SK-N-DZ (cell line): Measurements from ENCODE around the gene RHOF.
A peak's percentile ranks its signal among the peaks of the same experiment; 100 is the strongest.

Experiments used
- DNase-seq: peaks from one replicate; pipeline ENCODE4 v3.0.0-alpha.2; 2015; ENCODE audit warnings: low spot score

RHOF gene

GRCh38 chr12:121805171-121806008, 11.9 kb upstream of the RHOF start:
- DNase-seq: peak; percentile 52

GRCh38 chr12:121804417-121805111, 11.1 kb upstream of the RHOF start:
- DNase-seq: no peak

GRCh38 chr12:121803861-121804416, 10.5 kb upstream of the RHOF start, which contains the start of gene SETD1B:
Gene SETD1B (plus strand): TSS chr12:121804009. CDS start chr12:121804738, 729 bp downstream.
- DNase-seq: peak; percentile 75

GRCh38 chr12:121802843-121803698, 9.6 kb upstream of the RHOF start:
- peak; percentile 97 for DNase-seq

- no peak for DNase-seq
Measured at GRCh38 chr12:121802485-121802842, 9.0 kb upstream of the RHOF start.

GRCh38 chr12:121801595-121802484, 8.4 kb upstream of the RHOF start:
- no peak for DNase-seq

GRCh38 chr12:121800694-121801594, 7.5 kb upstream of the RHOF start:
- DNase-seq: no peak

GRCh38 chr12:121799842-121800693, 6.6 kb upstream of the RHOF start:
- peak; percentile 56 for DNase-seq

GRCh38 chr12:121799156-121799841, 5.8 kb upstream of the RHOF start:
- DNase-seq: peak; percentile 70

- DNase-seq: no peak
Measured at GRCh38 chr12:121798787-121799155, 5.3 kb upstream of the RHOF start.

GRCh38 chr12:121797937-121798786, 4.7 kb upstream of the RHOF start:
- DNase-seq: peak; percentile 79

- peak; percentile 86 for DNase-seq
Measured at GRCh38 chr12:121796855-121797751, 3.6 kb upstream of the RHOF start.

GRCh38 chr12:121795034-121795968, 1.8 kb upstream of the RHOF start:
- DNase-seq: peak; percentile 87

- DNase-seq: no peak
Measured at GRCh38 chr12:121794534-121795033, 1.1 kb upstream of the RHOF start.
